Brain microvascular endothelial cell (primary cell): ENCODE data around the gene NFIC.

Experiments used
- DNase-seq: peaks from one replicate; pipeline ENCODE4 v3.0.0-alpha.2; 2020
- H3K27ac ChIP-seq: fragments of 250-450 bp; sonication (Bioruptor Pico); 2 replicates; pipeline ENCODE4 v1.5.1; 2020; ENCODE audit warnings: mild to moderate bottlenecking, moderate library complexity
- H3K27me3 ChIP-seq: fragments of 250-450 bp; sonication (Bioruptor Pico); replicated peaks from 2 replicates; pipeline ENCODE4 v1.5.1; 2020; ENCODE audit warnings: mild to moderate bottlenecking
- H3K36me3 ChIP-seq: fragments of 250-450 bp; sonication (Bioruptor Pico); replicated peaks from 2 replicates; pipeline ENCODE4 v1.5.1; 2020; ENCODE audit warnings: mild to moderate bottlenecking
- H3K4me3 ChIP-seq: 2 replicates; pipeline ENCODE4 v1.5.1; 2011; ENCODE audit warnings: low read depth, mild to moderate bottlenecking, control low read depth, low read length, moderate library complexity
- in situ Hi-C: cut with HindIII; loops from 2 replicates; pipeline ENCODE4 v1.10.0; 2017; ENCODE audit warnings: low sequenced_read_pairs, low pct_ligation_motif_present
- TF ChIP-seq, protein P1 (sequence below): IDR thresholded peaks from 2 replicates; pipeline ENCODE4 v1.5.1; 2011; ENCODE audit warnings: low read depth, mild to moderate bottlenecking, moderate library complexity, low read length, control low read depth, inconsistent platforms; ENCODE audit errors: missing control alignments

Gene NFIC

DNA sequence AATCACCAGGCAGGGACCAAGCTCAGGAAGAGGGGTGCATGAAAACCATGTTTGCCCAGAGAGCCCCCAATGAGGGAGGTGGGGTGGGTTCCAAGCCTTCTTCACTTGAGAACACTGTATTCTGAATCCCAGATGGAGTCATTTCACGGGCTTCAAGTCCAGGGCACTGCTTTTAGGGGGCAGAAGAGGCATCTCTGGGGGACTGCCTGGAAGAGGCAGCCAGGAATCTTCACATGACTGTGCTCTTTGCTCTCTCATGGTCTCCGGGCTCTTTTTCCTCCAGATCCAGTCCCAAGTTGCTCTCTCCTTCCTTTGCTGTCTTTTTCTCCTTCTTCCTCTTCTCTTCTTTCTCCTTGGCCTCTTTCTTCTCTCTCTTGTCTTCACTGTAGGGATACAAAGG is 108.2 kb downstream of the NFIC start:
- TF ChIP-seq, protein P1, sequence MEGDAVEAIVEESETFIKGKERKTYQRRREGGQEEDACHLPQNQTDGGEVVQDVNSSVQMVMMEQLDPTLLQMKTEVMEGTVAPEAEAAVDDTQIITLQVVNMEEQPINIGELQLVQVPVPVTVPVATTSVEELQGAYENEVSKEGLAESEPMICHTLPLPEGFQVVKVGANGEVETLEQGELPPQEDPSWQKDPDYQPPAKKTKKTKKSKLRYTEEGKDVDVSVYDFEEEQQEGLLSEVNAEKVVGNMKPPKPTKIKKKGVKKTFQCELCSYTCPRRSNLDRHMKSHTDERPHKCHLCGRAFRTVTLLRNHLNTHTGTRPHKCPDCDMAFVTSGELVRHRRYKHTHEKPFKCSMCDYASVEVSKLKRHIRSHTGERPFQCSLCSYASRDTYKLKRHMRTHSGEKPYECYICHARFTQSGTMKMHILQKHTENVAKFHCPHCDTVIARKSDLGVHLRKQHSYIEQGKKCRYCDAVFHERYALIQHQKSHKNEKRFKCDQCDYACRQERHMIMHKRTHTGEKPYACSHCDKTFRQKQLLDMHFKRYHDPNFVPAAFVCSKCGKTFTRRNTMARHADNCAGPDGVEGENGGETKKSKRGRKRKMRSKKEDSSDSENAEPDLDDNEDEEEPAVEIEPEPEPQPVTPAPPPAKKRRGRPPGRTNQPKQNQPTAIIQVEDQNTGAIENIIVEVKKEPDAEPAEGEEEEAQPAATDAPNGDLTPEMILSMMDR, result no peak
- in situ Hi-C loops, result no loop called here

DNA sequence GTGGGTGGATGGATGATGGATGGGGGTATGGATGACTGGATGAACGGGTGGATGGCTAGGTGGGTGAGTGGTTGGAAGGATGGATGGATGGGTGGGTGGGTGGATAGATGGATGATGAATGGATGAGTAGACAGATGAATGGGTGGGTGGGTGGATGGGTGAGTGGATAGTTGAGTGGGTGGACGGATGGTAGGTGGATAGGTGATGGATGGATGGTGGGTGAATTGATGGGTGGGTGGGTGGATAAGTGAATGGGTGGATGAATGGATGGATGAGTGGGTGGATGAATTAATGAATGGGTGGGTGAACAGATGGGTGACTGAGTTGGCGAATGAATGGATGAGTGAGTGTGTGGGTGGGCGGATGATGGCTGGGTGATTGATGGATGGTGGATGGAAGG is 109.1 kb downstream of the NFIC start:
- in situ Hi-C loops, result no loop called here
- no peak overlapping the region for H3K27ac ChIP-seq
- H3K36me3 ChIP-seq, result no peaks in the 10 kb centered on the region
- H3K4me3 ChIP-seq, result no peak overlapping the region
- DNase-seq, result no peak
- H3K27me3 ChIP-seq, result peaks cover under 1% of the 10 kb centered on the region
- TF ChIP-seq, protein P1, result no peak

More for the DNA sequence above, 108.2 kb downstream of the NFIC start:
- no peaks in the 10 kb centered on the region for H3K36me3 ChIP-seq
- H3K27me3 ChIP-seq, result no peaks in the 10 kb centered on the region
- H3K4me3 ChIP-seq, result no peak overlapping the region
- no peak overlapping the region for H3K27ac ChIP-seq
- no peak for DNase-seq

DNA sequence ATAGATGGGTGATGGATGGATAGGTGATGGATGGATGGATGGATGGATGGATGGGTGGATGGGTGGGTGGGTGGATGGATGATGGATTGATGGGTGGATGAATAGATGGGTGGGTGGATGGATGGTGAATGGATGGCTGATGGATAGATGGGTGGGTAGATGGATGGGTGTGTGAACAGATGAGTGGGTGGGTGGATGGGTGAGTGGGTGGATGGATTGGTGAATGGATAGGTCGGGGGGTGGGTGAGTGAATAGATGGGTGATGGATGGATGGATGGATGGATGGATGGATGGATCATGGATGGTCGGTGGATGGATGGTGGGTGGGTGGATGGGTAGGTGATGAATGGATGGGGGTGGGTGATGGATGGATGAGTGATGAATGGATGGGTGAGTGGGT is 110.4 kb downstream of the NFIC start:
- in situ Hi-C loops, result no loop called here
- Histone ChIP-seq H3K4me3 (no peak overlapping the region), H3K27ac (no peak overlapping the region), H3K27me3 (peaks cover 2% of the 10 kb centered on the region), H3K36me3 (no peaks in the 10 kb centered on the region)
- TF ChIP-seq, protein P1, result no peak
- DNase-seq, result no peak

DNA sequence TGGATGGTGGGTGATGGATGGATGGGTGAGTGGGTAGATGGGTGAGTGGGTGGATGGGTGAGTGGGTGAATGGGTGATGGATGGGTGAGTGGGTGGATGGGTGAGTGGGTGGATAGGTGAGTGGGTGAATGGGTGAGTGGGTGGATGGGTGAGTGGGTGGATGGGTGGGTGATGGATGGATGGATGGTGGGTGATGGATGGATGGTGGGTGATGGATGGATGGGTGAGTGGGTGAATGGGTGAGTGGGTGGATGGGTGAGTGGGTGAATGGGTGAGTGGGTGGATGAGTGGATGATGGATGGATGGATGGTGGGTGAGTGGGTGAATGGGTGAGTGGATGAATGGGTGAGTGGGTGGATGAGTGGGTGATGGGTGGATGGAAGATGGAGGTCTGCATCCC is 111.1 kb downstream of the NFIC start:
- TF ChIP-seq, protein P1, result no peak
- Histone ChIP-seq H3K4me3 (no peak overlapping the region), H3K27ac (no peak overlapping the region), H3K27me3 (peaks cover 2% of the 10 kb centered on the region), H3K36me3 (no peaks in the 10 kb centered on the region)
- DNase-seq, result no peak
- in situ Hi-C loops, result no loop called here

DNA sequence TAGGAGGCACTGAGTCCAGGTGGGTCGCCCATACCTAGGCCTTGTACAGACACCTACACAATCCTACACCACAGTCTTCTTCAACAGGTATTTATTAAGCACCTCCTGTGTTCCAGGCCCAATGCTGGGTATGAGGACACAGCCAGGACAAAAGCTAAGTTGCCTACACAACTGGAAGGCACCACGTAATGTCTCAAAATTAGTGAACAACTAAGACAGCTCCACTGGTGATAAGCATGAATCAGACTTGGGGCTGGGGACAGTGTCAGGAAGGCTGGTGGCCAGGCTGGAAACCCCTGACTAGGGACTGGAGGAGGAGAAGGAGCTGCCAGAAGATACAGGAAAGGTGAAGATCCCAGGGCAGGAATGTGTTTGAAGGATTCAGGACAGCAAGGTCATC is 111.6 kb downstream of the NFIC start:
- Histone ChIP-seq H3K27me3 (peaks cover 3% of the 10 kb centered on the region), H3K36me3 (no peaks in the 10 kb centered on the region), H3K27ac (no peak overlapping the region), H3K4me3 (no peak overlapping the region)
- TF ChIP-seq, protein P1, result no peak
- DNase-seq, result no peak
- in situ Hi-C loops, result no loop called here

DNA sequence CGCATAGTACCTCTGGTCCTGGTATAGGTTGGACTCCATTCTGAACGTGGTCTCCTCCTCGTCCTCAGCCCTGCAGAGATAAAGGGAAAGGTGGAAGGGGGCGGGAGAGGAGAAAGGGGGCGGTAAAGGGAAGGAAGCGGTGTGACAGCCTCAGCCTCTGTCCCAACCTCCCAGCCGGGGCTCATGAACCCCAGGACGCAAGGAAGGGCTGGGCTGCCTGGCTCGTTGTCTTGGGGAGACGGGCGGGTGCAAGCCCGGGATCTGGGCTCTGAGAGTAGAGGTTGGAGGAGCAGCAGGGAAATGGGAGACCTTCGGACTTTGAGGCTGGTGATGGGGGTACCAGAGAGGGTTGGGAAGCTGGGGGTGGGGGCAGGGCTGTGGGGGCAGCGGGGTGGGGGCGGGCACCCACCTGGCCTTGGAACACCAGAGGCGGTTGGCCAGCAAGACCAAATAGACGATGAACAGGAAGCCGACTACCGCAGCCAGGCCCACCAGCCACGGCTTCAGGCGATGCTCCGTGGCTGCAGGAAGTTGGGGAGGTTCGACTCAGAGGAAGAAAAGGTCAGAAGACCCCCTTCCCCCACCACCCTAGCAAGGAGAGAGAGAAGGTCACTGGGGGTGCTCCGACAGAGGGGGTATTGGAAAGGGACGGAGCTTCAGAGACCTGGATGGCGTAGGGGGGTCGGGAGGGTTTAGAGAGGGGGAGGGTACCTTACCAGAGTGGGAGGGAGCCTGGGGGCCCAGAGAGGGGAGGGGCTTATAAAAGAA is 112.2 kb downstream of the NFIC start:
- no peak for DNase-seq
- H3K36me3 ChIP-seq, result no peaks in the 10 kb centered on the region
- TF ChIP-seq, protein P1, result no peak
- in situ Hi-C loops, result no loop called here
- no peak overlapping the region for H3K4me3 ChIP-seq
- H3K27me3 ChIP-seq, result peaks cover 4% of the 10 kb centered on the region
- no peak overlapping the region for H3K27ac ChIP-seq
